ENCODE data around the gene ST3GAL5.

DNA sequence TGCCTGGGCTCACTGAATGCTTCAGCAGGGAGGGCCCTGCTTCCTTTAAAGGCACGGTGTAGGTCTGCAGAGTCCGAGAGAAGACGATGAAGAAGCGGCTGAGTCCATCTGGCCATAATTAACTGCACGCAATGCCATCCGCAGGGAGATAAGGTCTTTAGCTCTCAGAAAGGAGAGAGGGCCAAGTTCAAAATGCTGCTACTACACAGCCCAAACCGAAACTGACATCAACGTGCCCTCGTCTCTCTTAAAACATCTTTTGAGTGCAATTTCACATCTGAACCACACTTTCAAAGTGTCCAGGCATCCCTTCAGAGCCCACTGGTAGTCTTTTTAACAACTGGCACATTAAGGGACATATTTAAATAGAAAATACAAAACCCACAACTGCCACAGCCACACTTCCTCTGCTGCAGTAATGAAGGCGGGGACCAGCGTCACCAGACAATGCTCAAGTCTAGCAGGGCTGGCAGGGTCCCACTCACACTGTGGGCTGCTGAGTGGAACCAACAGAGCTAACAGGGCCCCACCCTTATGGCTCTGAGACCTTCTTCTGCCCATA, 35.8 kb downstream of the ST3GAL5 start:
- TF ChIP-seq, protein P1, sequence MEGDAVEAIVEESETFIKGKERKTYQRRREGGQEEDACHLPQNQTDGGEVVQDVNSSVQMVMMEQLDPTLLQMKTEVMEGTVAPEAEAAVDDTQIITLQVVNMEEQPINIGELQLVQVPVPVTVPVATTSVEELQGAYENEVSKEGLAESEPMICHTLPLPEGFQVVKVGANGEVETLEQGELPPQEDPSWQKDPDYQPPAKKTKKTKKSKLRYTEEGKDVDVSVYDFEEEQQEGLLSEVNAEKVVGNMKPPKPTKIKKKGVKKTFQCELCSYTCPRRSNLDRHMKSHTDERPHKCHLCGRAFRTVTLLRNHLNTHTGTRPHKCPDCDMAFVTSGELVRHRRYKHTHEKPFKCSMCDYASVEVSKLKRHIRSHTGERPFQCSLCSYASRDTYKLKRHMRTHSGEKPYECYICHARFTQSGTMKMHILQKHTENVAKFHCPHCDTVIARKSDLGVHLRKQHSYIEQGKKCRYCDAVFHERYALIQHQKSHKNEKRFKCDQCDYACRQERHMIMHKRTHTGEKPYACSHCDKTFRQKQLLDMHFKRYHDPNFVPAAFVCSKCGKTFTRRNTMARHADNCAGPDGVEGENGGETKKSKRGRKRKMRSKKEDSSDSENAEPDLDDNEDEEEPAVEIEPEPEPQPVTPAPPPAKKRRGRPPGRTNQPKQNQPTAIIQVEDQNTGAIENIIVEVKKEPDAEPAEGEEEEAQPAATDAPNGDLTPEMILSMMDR (IDR thresholded peaks at IDR 0.05), result no peak
- TF ChIP-seq POLR2A (IDR thresholded peaks at IDR 0.05), result peak; percentile 22
